DMS79 (cell line): Measurements from ENCODE around the gene RPS23.
"Not testable (repeated sequence)": the region's sequence is repeated elsewhere in the genome, so short reads cannot be mapped to it uniquely, and the experiment has no call there.

ENCODE experiments used
- DNase-seq: peaks from one replicate; lab custom pipeline; 2025; lab: John Stamatoyannopoulos, UW

The RPS23 gene

DNA sequence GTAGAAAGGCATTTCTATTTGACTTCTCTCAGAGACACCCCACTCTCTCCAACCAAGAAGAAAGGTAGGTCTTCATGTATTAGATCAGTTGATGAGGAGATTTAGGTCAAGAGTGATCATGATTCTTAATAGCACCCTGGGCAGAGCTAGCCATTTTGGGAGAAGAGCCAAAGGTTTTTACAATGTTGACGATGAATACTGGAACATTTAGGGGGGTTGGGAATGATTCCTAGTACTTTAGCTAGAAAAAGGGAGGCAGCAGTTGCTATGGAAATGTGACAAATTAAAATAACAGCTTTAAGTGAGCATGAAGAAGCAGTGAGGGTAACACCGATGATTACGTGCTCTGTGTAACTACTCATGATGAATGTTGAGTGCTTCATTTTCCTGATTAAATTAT lies 9.5 kb upstream of the RPS23 start:
- no peak for DNase-seq

DNA sequence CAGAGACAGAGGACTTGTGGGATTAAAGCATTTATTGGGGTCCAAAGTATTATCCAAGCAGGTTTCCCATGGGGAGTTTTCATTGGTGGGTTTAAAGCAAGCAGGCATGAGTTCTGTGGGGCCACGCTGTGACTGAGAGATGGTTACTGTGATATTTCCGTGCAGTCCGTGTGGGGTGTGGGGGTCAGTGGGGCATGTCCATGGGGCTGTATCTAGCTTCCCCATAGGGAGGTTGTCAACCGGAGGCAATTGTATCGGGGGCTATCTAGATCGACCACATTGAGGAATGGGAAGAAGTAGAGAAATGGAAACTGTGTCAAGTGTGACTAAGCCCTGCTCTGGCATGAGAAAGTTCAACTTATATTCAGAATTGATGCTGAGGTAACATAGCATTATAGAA lies 7.1 kb upstream of the RPS23 start:
- no peak for DNase-seq

DNA sequence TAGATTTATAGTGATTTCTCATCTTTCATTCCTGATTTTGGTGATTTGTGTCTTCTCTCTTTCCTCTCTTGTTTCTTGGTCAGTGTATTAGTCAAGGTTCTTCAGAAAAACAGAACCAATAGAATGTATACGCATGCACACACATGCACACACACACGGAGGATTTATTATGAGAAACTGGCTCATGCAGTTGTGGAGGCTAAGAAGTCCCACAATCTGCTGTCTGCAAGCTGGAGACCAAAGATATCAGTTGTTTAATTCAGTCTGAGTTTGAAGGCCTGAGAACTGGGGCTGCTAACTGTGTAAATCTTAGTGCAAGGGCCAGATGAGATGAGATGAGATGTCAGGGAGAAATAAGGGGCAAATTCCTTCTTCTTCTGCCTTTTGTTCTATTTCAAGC lies 5.7 kb upstream of the RPS23 start:
- no peak for DNase-seq

DNA sequence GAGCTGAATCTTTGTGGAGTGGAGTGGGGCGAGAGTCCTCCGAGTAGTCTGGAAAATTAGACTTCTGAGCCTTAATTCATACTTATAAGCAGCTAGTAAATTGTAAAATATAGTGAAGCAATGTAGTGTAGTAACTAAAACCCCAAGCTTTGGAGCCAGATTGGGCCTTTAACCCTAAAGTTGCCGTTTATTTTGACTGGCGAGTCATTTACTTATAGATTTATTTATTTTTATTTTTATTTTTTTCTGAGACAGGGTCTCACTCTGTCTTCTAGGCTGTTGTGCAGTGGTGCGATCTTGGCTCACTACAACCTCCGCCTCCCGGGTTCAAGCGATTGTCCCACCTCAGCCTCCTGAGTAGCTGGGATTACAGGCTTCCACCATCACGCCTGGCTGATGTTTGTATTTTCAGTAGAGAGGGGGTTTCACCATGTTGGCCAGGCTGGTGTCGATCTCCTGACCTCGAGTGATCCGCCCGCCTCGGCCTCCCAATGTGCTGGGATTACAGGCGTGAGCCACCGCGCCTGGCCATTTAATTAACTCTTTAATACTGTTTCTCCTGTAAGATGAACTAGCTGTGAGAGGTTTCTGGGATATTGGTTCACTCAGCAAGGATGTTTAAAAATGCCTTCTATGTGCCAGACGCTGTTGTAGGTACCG lies 687 bp upstream of the RPS23 start:
- DNase-seq: no peak

DNA sequence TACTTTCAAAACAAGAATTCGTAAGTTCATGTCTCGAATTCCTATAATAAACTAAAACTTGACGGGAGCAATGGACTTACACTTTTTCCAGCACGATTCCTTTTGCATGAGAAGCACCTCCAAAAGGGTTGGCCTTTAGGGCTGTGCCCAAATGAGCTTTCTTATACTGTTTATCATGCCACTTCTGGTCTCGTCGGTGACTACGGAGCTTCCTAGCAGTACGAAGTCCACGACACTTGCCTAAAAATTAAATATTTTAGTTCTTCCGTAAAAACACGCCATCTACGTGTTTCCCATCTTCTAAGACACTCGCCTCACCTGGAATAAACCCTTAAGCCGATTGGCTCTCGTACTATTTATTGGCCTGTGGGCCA lies 554 bp downstream of the RPS23 start:
- no peak for DNase-seq

DNA sequence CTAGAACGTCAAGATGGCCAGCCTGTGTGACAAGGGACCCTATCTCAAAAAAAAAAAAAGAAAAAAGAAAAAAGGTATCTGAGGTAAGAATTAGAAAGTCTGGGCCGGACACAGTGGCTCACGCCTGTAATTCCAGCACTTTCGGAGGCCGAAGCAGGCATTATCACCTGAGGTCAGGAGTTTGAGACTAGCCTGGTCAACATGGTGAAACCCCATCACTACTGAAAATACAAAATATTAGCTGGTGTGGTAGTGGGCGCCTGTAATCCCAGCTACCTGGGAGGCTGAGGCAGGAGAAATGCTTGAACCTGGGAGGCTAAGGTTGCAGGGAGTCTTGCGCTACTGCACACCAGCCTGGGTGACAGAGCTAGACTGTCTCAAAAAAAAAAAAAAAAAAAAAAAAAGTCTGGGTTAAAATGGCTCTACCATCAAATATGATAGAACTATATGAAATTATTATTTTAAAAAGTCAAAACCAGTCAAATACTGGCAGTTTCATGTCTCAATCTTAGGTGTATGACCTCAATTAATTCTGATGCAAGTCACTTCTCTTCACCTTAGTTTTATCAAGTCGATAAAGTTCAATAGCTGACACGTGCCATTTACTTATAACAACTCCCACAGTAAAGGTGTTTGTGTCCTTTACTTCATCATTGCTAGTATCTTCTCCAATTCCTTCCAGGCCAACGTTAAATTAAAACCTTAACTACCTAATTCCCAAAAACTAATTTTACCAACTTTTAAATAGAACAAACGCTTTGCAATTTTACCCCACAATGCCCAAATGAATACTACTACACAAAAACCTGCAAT lies 1.1 kb downstream of the RPS23 start:
- DNase-seq: no peak

DNA sequence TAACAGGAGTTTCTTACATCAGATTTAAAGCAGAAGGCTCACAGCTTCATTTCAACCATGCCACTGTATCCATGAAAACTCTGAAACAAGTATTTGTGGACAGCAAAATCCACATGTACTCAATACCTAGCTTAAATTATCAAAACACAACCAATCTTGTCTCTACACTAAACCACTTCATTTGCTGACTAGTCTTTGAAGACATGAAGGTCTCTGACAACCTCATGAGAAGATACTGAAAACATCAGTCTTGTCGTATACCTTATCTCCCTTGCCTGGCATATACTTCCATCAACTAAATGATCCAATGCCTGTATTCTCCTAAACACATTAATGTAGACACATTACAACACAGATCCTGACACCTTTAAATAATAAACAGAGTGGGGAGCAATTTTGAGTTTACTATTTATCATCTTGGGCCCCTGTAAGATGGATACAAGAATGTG lies 2.9 kb downstream of the RPS23 start:
- no peak for DNase-seq

DNA sequence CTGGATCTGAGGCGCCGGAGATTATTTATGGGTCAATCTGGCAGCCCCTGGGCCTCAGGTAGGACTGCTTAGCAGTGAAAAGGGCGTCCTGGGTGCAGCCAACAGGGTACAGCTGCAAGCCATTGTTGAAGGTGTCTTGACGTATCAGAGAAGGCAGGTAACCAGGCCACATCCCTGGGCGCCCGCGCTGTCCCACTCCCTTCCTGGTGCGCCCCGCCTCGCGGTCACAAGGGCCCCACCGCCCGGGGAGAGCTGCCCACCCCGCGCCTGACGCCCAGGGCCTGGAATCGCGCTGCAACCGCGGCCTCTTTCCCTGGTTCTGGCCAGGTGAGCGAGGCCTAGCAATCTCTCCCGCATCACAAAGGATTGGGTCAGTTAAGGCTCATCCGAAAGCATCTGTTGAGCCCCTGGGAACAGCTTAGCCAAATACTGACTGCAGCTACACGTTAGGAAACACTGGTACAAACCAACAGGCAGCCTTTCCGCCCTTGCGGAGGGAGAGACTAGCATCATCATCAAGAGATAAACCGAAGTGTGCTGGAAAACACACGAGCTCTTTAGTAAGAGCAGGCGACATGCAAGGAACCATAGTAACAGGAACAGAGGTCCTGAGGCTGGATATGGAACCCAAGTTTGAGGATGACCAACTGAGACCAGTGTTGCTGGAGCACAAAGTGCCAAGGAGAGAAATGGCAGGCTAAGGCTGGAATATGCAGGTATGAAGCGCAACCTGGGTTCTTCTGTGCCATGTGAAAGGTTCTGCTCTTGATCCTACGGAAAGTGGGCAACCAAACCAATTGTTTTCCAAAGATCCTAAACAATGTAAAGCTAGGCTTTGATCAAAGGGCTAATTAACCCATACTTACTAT lies 3.6 kb downstream of the RPS23 start:
- no peak for DNase-seq

DNA sequence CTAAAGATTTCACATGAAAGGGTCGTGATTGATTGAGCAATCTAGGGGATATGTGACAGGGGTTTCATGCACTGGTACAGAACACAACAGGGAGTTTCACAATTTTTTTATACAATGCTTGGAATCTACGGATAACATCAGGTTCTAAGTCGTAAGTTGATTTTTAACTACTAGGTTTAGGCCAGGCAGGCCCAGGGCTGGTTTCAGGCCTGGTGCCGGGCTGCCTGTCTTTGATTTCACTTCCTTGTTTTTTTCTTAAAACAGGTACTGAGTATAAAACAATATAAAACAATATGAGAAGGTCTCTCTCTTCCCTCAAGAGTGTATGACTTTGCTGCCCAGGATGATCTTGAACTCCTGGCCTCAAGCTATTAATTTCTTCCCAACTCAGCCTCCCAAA lies 4.7 kb downstream of the RPS23 start:
- DNase-seq: not testable (repeated sequence)

DNA sequence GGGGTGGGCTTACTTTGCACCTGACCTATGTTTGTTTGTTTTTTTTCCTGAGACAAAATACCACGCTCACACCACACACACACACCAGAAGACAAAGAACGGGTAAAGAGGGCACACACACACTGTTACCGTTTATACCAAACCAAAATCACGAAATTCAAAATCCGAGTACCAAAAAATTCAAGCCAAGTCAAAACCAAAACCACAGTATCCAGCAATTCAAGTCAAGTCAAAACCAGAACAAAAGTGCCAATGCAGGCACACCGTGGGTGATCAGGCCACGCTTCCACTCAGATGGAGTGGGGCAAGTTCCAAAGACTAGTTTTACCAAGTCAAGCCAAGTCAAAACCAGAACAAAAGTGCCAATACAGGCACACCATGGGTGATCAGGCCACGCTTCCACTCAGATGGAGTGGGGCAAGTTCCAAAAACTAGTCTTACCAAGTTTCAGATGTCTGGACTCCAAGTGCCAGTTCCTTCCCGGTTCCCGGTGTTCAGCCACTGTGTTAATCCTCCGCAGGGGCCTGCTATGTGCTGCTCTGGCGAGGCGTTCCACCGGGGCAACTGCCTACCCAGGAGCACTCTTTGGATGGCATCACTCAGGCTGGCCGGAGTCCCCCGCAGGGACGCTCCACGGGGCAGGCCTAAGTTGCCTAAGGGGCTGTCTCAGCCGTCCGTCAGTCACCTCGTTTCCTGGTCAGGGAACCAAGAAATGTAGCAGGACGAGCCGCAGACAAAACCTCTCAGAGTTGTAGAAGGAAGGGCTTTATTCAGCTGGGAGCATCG lies 5.4 kb downstream of the RPS23 start:
- DNase-seq: not testable (repeated sequence)

DNA sequence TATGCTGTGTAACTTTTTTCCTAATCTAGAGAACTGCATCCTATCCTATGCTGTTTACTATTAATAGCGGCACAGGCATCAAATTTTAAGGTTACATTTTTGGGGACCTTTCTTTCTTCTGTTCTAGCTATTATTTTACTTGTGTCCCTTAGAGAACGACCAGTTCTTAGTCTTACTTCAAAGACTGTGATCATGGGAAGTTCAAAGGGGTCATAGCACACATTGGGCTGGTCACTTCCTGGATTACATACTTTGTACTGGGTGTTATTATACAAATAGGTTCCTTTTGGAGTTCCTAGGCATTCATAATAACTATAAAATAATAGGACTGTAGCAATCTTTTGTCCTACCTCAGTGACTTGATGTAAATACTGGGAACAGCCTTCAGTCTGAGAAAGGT lies 8.8 kb downstream of the RPS23 start:
- DNase-seq: not testable (repeated sequence)

DNA sequence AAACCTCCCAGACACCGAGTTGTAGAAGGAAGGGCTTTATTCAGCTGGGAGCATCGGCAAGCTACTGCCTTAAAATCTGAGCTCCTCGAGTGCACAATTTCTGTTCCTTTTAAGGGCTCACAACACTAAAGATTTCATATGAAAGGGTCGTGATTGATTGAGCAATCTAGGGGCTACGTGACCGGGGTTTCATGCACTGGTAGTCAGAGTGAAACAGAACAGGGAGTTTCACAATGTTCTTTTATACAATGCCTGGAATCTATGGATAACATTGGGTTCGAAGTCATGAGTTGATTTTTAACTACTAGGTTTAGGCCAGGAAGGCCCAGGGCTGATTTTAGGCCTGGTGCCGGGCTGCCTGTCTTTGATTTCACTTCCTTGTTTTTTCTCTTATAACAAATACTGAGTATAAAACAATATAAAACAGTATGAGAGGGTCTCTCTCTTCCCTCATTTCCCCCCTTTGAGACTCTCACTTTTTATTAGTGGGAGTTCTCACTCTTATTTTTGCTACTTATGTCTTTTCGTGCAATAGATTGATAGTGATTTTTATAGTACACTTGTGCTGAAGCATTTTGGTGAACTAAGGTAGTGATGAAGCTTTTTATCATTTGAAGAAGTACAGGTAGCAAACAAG lies 10.7 kb downstream of the RPS23 start:
- not testable (repeated sequence) for DNase-seq

DNA sequence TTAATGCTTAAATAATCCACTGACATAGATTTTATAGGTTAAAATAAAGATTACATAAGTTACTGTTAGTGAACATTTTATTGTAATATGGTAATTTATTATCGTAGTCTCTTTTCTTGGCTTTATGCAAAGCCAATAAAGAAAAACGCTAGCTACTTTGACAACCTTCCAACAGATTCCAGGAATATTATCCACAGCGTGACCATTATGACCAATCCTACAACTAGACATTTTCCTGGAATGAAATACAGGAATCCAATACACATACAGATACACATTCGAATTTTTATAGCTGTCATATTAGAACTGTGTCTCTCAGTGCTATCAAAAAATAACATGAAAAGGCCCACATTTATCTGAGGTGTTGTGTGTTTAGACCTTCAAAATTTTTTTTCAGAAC lies 13.1 kb downstream of the RPS23 start:
- no peak for DNase-seq

DNA sequence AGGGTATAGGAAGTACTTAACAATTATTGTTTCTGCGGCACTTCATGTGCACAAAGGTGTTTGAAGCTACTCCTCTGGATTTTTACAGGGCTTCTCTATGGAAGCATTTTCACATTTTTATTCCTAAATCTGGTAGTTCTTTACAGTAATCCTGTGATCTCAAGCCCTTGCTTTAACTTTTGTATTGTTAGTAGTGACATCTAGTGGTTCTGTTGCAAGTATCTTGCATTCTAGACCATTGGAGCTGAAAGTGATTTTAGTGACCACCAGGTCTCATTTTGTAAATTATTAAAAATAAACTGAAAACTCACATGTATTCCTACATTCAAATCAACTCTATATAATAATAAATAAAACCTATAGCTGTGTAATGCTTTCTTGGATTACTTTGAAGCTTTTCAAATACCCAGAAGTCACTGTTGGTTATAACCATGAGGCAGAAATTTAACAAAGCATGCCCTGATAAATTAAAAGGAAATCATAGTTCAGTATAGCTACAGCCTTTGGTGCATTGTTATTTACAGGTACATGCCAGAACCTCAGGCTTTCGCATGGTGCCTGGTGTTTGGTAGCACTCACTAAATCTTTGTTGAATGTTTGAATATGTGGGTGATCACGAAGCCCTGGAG lies 18.9 kb downstream of the RPS23 start:
- DNase-seq: no peak

DNA sequence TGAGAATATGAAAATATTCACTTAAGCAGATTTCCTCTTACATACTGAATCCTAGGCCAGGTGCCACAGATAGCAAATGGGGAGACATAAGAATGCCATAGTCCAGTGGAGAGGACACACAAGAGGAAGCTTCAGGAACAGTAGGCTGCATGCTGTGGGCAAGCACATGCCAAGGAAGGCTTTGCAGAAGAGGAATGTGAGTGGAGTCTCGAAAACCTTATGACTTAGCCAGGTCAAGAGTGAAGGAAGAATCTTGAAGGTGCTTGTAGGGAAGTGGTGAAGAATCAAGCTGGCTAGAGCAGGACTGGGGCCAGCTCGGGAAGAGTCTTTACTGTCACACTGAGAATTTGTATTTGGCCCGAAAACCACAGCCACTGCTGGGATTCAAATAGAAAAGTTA lies 20.4 kb downstream of the RPS23 start:
- DNase-seq: no peak

DNA sequence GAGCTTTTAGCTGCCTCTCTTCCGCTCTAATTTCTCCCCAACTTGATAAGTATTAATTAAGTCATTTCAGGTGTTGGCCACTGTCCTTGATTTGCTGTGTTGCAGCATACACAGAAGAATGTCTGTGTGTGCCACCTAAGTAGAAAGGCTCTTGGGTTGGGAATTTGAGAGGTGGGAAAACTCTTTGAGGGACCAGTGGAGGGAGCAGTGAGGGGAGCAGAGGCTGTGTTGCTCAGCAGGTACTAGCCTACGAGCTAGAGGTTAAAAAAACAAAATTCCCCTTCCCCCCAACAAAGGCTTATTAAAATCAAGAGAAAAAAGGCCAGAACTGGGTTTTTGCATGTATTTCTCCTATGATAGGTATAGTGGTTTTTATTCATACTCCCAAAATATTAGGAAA lies 20.9 kb downstream of the RPS23 start:
- no peak for DNase-seq

DNA sequence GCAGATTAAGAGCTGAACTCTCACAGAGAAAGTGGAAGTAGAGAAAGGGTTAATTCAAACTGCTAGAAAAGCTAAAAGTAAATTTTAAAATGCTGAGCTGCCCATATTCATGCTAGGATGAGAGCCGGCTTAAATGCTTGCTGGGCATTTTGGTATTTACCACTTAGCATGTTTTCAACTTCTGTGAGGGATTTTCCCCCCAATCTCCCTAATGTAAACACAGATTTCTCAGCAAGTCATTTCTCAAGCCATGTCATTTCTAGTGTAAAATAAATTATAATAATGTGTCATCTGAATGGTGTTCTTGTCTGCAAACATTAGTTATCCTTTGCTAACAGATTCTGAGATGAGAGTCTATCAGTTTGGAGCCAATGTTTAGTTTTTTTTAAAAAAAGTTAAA lies 22.3 kb downstream of the RPS23 start:
- no peak for DNase-seq

DNA sequence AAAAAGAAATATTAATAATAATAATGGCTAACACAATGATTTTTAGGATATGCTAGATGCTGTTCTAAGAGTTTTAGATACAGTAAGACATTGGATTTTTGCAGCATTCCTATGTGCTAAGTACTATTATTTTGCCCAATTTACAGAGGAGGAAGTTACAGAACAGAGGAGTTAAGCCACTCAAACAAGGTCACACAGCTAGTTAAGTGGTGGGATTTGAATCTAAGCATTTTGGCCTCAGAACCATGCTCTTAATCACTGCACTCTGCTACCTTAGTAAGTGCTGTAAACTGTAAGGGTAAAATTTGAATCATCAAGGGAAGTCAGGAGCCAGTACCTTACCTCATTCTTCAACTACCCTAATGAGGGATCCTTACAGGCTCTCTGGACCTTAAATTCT lies 25.4 kb downstream of the RPS23 start:
- DNase-seq: no peak

DNA sequence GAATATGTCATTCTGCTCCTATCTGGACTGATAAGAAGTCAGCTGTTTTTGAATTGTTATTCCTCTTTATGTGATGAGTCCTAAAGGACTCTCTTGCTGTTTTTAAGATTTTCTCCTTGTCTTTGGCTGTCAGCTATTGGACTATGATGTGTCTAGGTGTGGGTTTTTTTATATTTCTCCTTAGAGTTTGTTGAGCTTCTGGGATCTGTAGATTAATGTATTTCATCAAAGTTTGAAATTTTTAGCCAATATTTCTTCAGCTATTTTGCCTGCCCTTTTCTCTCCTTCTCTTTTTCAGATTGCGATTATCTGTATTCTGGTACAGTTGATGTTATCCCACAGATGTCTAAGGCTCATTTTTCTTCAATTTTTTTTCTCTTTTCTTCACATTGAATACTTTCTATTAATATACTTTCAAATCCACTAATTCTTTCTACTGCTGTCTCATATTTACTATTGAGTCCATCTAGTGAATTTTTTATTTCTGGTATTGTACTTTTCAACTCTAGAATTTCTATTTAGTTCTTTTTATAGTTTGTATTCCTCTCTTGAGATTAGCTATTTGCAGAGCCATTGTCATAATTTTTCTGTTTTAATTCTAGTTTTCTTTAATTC lies 31.1 kb downstream of the RPS23 start:
- DNase-seq: no peak

DNA sequence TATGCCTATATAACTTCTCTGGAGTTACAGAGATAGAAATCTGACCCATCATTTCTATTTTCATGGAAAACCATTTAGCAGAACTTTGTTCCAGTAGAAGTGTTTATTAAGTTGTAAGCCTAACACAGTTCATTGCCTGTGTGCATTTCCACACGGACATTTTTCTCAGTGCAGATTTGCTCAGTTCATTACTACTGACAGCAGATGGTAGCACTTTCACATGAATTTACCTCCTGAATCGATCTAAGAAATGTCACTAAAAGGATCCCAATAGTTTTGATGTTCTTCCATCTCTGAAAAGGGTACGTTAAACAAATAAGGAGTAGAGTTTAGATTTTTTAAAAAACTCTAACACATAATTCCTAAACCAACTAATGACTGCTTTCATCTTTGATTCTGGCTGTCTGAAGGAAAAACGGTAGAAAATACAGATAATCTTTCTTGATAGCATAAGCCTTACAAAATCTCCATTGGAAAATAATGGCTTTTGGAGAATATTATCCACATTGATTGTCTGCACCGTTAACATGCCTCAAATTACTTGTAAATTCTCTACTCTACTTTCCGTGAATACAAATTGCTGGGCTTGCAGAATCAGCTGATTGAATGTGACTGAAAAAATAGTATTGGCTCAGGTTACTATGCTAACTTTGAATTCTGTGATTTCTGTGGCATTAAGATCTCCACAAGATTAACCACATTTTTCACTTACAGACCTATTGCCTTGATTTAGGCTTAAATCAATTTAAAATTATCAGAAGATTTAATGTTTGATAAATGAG lies 33.1 kb downstream of the RPS23 start:
- no peak for DNase-seq
